OCI-LY7 (cell line): Measurements from ENCODE around the gene TRIB2. TPM values are rescaled to one million over a fixed set of nuclear protein-coding genes. Genes with fewer than 3 reads are reported as not detected.
A peak's percentile ranks its signal among the peaks of the same experiment; 100 is the strongest.

ENCODE experiments used
- BruUV-seq: library from RNA; stranded (reverse); fragments of 400-500 nt; replicated peaks from 2 replicates; lab custom pipeline; 2021; lab: Mats Ljungman, UMichigan
- CTCF ChIA-PET: fragments of 300-600 bp; sonication (Branson Sonifier 250); formaldehyde crosslinking; loops from one replicate; lab custom pipeline; 2022; ENCODE audit warnings: antibody characterized with exemption; ENCODE audit not compliant: unreplicated experiment; lab: Charles Lee
- POLR2A ChIA-PET: fragments of 300-600 bp; sonication (Branson Sonifier 250); formaldehyde crosslinking; loops from one replicate; lab custom pipeline; 2022; ENCODE audit warnings: antibody characterized with exemption; lab: Charles Lee
- DNase-seq: peaks from one replicate; pipeline ENCODE4 v3.0.0-alpha.2; 2015; ENCODE audit warnings: low spot score
- H2AFZ ChIP-seq: fragments of 200-600 bp; sonication (generic), shearing (Covaris generic); 2 replicates; pipeline ENCODE4 v1.6.1; 2014; ENCODE audit warnings: mild to moderate bottlenecking, antibody characterized with exemption, low read length, moderate library complexity
- H3K27ac ChIP-seq: fragments of 200-600 bp; sonication (generic); 2 replicates; pipeline ENCODE4 v1.5.1; 2014; ENCODE audit warnings: mixed run types, low read depth, mild to moderate bottlenecking, moderate library complexity, low read length, inconsistent platforms; ENCODE audit not compliant: poor library complexity, severe bottlenecking
- H3K36me3 ChIP-seq: fragments of 200-600 bp; sonication (generic); 2 replicates; pipeline ENCODE4 v1.6.1; 2014; ENCODE audit warnings: mild to moderate bottlenecking, antibody characterized with exemption, low read length, moderate library complexity, mixed read lengths; ENCODE audit not compliant: insufficient read depth
- H3K4me1 ChIP-seq: fragments of 200-600 bp; sonication (generic); 2 replicates; pipeline ENCODE4 v1.5.1; 2014; ENCODE audit warnings: mild to moderate bottlenecking, low read length; ENCODE audit not compliant: insufficient read depth, poor library complexity, severe bottlenecking
- H3K4me2 ChIP-seq: fragments of 200-600 bp; sonication (generic); 2 replicates; pipeline ENCODE4 v1.6.1; 2014; ENCODE audit warnings: mild to moderate bottlenecking, low read length
- H3K4me3 ChIP-seq: fragments of 200-600 bp; sonication (generic); 2 replicates; pipeline ENCODE4 v1.5.1; 2014; ENCODE audit warnings: mild to moderate bottlenecking, low read depth, low read length; ENCODE audit not compliant: poor library complexity, severe bottlenecking
- H3K79me2 ChIP-seq: fragments of 200-600 bp; sonication (generic); 2 replicates; pipeline ENCODE4 v1.6.1; 2016; ENCODE audit warnings: low read depth, mild to moderate bottlenecking, low read length, moderate library complexity, mixed read lengths; ENCODE audit not compliant: insufficient read depth
- H3K9me2 ChIP-seq: fragments of 200-600 bp; sonication (generic); 2 replicates; pipeline ENCODE4 v1.6.1; 2016; ENCODE audit warnings: mild to moderate bottlenecking, low read length, mixed read lengths; ENCODE audit not compliant: insufficient read depth
- H3K9me3 ChIP-seq: fragments of 200-600 bp; sonication (generic); 2 replicates; pipeline ENCODE4 v1.6.1; 2014; ENCODE audit warnings: mild to moderate bottlenecking, mixed run types, low read length, mixed read lengths
- H4K20me1 ChIP-seq: fragments of 200-600 bp; sonication (generic); 2 replicates; pipeline ENCODE4 v1.6.1; 2014; ENCODE audit warnings: mild to moderate bottlenecking, antibody characterized with exemption, low read length, moderate library complexity, mixed read lengths; ENCODE audit not compliant: insufficient read depth
- EZH2phosphoT487 ChIP-seq: fragments of 200-600 bp; sonication (generic); IDR thresholded peaks from 2 replicates; pipeline ENCODE4 v1.6.1; 2018; ENCODE audit warnings: low read depth, borderline replicate concordance, mild to moderate bottlenecking, mixed run types, antibody characterized with exemption, low read length, moderate library complexity, mixed read lengths
- intact Hi-C: fragments of 100-400 bp; cut with micrococcal nuclease; formaldehyde crosslinking; loops from one replicate; pipeline ENCODE4 v1.10.0; 2022; ENCODE audit not compliant: unreplicated experiment
- total RNA-seq, 2 experiments: library from RNA; depleted of rRNA in 1 of 2; stranded (reverse); fragments of >200 nt in 1 of 2; shearing (Covaris generic) in 1 of 2; gene quantifications; 2 replicates each; pipeline ENCODE4 v1.2.3, GENCODE V29; 2014 to 2022
- TF ChIP-seq, protein P1 (sequence below): fragments of 200-600 bp; sonication (generic); conservative IDR thresholded peaks from 2 replicates; pipeline ENCODE4 v1.5.1; 2014; ENCODE audit warnings: mild to moderate bottlenecking, antibody characterized with exemption, low read length, moderate library complexity, mixed read lengths

The TRIB2 gene
- total RNA-seq, 2 experiments from 2014 or later: 18.8 to 26.0 TPM

DNA sequence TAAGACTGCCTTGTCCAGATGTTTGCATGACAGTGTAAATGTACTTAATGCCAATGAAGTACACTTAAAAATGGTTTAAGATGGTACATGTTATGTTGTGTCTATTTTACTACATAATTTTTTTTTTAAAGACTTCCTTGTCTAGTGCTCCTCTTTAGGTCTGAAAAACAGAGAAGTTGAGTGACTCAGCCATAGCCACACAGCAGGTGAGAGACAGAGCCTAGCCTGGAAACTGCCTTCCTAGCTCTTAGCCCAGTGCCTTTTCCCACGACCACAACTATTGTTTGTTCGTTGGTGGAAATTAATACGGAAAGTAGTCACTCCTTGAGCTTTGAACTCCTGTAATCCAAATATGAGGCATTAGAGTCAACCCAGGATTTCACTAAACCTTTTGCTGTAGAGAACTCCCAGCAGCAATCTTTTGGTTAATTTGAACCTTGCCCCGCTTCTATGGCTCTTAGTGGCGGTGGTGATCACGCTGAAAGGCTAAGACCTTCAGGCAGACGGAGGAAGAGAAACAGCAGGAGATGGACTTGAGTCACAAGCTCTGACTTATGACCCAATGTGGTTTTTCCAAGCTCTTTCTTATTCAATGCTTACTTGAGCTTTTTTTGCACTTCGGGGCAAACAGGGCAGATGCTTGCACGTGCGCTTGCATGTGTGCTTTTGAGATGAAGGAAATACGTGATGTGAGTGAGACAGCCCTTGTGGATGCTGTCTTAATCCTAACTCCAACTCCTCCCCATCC is 21.2 kb downstream of the TRIB2 start:
- no peaks in the 10 kb centered on the region for H3K36me3 ChIP-seq
- ChIA-PET POLR2A (interaction anchor here (0.6 to 1.4 kb wide), 3 partner anchors 9 to 400 kb away, joined by 3 to 5 read pairs (median 3); no protein-coding TSS in a partner anchor), CTCF (interaction anchor here (1.7 kb wide), 1 partner anchor 9 kb away, joined by 5 read pairs; no protein-coding TSS in a partner anchor)
- no peak overlapping the region for H3K4me3 ChIP-seq
- H3K9me3 ChIP-seq: no peaks in the 10 kb centered on the region
- no peaks in the 10 kb centered on the region for H3K79me2 ChIP-seq
- H3K4me2 ChIP-seq: no peak overlapping the region
- BruUV-seq: no TSS peak
- no peak for DNase-seq
- H3K4me1 ChIP-seq: no peaks in the 10 kb centered on the region
- no peaks in the 10 kb centered on the region for H3K9me2 ChIP-seq
- no peak overlapping the region for H2AFZ ChIP-seq
- intact Hi-C loops: no loop called here
- H3K27ac ChIP-seq: no peak overlapping the region
- H4K20me1 ChIP-seq: no peaks in the 10 kb centered on the region
- no peak for TF ChIP-seq EZH2phosphoT487
- TF ChIP-seq, protein P1, sequence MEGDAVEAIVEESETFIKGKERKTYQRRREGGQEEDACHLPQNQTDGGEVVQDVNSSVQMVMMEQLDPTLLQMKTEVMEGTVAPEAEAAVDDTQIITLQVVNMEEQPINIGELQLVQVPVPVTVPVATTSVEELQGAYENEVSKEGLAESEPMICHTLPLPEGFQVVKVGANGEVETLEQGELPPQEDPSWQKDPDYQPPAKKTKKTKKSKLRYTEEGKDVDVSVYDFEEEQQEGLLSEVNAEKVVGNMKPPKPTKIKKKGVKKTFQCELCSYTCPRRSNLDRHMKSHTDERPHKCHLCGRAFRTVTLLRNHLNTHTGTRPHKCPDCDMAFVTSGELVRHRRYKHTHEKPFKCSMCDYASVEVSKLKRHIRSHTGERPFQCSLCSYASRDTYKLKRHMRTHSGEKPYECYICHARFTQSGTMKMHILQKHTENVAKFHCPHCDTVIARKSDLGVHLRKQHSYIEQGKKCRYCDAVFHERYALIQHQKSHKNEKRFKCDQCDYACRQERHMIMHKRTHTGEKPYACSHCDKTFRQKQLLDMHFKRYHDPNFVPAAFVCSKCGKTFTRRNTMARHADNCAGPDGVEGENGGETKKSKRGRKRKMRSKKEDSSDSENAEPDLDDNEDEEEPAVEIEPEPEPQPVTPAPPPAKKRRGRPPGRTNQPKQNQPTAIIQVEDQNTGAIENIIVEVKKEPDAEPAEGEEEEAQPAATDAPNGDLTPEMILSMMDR: no peak

DNA sequence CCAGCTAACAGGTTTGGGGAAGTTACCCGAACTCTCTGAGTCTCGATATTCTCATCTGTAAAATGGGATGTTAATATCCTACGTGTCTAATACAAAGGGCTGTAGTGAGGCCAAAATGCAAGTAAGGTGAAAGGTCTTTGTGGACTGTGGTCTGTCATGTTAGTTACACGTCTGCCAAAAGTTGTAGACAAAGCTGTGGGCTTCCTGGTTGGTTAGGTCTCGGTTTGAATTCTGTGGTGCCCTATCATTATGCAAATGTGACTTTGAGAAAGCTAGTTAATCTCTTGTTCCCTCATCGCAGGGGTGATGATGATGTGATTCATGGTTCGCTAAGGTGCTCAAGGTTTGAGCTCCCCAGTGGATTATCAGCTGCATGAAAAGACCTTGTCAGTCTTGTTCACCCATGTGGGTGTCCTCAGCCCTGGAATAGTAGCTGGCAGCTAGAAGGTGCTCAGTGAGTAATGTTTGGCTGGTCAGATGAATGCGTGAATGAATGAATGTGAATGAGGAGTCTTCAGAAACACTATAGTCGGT is 23.1 kb downstream of the TRIB2 start:
- Histone ChIP-seq H3K9me3 (no peaks in the 10 kb centered on the region), H3K4me1 (no peaks in the 10 kb centered on the region), H3K27ac (no peak overlapping the region), H3K36me3 (no peaks in the 10 kb centered on the region), H3K4me3 (no peak overlapping the region), H3K9me2 (no peaks in the 10 kb centered on the region), H3K79me2 (no peaks in the 10 kb centered on the region), H4K20me1 (no peaks in the 10 kb centered on the region), H2AFZ (no peak overlapping the region), H3K4me2 (no peak overlapping the region)
- no peak for DNase-seq
- no TSS peak for BruUV-seq
- intact Hi-C loops: no loop called here
- CTCF ChIA-PET: no interaction called here
- TF ChIP-seq EZH2phosphoT487: no peak
- TF ChIP-seq, protein P1: no peak
- POLR2A ChIA-PET: interaction anchor here (0.6 kb wide), 1 partner anchor 99 kb away, joined by 3 read pairs; no protein-coding TSS in a partner anchor

DNA sequence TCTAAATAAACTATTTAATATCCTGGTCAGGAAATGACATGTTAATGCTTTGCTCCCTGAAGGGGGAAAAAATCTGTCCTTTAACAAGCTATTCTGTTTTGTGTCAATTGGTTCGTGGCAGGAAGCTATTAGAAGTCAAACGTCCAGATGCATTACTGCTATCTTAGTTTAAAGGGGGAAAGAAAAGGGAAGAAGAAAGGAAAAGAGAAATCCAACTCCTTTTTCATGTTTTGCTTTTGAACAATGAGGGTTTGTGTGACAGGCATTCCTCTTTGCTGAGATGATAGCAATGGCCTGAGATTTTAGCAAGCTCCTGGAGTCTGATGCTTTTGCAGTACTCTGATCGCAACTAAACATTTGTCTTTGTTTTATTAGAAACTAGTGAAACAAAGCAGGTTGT is 24.6 kb downstream of the TRIB2 start:
- TSS peak; percentile 79 for BruUV-seq
- H4K20me1 ChIP-seq: no peaks in the 10 kb centered on the region
- H3K79me2 ChIP-seq: no peaks in the 10 kb centered on the region
- no peaks in the 10 kb centered on the region for H3K9me3 ChIP-seq
- POLR2A ChIA-PET: interaction anchor here (0.7 to 1.3 kb wide), 2 partner anchors 12 to 18 kb away, joined by 3 to 5 read pairs; no protein-coding TSS in a partner anchor
- CTCF ChIA-PET: no interaction called here
- no peaks in the 10 kb centered on the region for H3K36me3 ChIP-seq
- H3K4me3 ChIP-seq: no peak overlapping the region
- no peak overlapping the region for H2AFZ ChIP-seq
- intact Hi-C loops: no loop called here
- H3K4me1 ChIP-seq: no peaks in the 10 kb centered on the region
- H3K27ac ChIP-seq: no peak overlapping the region
- no peaks in the 10 kb centered on the region for H3K9me2 ChIP-seq
- H3K4me2 ChIP-seq: no peak overlapping the region
- TF ChIP-seq, protein P1: no peak
- no peak for TF ChIP-seq EZH2phosphoT487
- no peak for DNase-seq
